HG02970 (cell line): ENCODE measurements around the gene NR3C2.

Source experiments
- ATAC-seq: cut with Tn5 transposase; IDR thresholded peaks from one replicate; pipeline ENCODE4 v1.9.1; 2021; ENCODE audit warnings: mild to moderate bottlenecking, moderate library complexity, moderate number of reproducible peaks; ENCODE audit not compliant: unreplicated experiment, low FRiP score

NR3C2 gene

DNA sequence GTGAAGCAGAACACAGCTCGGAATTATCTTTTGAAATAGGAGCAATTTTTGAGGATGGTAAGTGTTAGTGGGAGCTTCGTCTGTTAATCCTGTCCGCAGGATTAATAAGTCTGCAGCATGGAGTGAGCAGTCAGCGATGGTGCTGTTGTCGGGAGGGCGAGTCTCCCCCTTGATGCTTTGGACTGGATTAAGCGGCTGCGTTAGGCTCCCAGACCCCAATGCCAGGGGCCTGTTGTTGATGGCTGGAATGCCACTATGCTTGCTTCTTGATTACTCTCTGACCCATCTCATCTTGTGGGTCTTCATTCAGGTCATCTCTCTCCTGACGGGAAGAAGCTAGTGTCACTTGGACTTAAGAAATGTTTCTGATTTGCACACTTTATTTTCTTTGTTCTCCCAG is 377.8 kb downstream of the NR3C2 start:
- no peak for ATAC-seq

DNA sequence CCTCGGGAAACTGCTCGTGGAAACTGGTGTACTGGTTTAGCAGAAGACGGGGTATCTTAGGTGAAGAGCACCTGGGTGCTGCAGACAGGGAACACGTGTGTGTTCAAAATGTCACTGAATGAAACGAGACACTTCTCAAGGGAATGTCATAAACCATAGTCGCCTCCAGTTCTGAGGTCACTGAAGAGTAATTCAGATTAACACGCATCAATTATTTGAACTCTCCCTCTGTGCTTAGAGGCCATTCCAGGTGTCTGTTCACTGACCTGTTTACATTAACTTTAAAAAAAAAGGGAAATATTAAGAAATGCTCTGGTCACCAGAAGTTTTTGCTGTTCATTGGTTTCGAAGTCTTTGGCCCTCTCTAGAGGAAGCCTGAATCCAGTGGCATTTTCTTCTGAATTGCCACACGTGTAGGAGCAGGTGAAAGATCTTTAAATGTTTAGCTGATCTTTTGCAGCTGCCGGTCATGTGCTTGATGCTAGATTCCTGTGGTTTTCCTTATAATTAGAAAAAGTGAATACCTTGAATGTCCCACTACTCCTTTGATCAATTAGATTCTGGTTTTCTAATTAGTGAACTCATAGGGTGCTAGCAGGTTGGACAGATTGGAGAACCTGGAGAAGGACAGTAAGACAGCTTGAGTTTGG is 379.8 kb downstream of the NR3C2 start:
- ATAC-seq: no peak

DNA sequence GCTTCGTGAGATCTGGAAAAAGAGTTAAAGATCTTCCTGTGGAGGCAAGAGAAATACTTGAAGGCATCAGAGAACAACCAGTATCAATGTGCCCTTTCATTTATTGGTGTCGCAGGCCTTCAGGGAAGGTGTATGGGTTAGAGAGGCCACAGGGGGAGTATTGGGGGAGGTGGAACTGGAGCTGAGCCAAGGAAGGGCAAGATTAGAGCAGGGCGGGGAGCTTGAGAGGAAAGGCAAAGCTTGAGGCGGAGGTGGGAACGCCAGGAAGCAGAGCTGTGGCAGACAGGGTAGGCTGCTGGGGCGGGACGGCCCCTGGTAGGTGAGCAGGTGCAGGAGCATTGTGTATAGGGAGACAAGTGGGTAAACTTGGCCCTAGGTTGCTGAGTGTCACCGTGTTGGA is 380.4 kb downstream of the NR3C2 start:
- ATAC-seq: no peak

DNA sequence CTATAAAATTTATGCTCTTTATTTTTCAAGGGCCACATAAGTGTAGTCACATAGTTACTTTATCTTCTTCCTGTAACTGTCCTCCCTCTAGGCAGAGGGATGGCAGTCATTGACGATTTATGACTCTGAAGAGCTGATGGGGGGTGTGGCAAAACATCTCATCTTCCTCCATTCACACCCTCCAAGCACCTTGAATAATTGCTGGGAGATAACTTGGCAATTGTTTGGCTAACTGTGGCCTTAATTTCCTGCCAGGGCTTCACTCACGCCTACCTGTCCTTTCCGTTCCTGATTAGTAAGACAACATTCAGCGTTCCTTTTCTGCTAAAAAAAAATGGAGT is 381.1 kb downstream of the NR3C2 start:
- no peak for ATAC-seq

DNA sequence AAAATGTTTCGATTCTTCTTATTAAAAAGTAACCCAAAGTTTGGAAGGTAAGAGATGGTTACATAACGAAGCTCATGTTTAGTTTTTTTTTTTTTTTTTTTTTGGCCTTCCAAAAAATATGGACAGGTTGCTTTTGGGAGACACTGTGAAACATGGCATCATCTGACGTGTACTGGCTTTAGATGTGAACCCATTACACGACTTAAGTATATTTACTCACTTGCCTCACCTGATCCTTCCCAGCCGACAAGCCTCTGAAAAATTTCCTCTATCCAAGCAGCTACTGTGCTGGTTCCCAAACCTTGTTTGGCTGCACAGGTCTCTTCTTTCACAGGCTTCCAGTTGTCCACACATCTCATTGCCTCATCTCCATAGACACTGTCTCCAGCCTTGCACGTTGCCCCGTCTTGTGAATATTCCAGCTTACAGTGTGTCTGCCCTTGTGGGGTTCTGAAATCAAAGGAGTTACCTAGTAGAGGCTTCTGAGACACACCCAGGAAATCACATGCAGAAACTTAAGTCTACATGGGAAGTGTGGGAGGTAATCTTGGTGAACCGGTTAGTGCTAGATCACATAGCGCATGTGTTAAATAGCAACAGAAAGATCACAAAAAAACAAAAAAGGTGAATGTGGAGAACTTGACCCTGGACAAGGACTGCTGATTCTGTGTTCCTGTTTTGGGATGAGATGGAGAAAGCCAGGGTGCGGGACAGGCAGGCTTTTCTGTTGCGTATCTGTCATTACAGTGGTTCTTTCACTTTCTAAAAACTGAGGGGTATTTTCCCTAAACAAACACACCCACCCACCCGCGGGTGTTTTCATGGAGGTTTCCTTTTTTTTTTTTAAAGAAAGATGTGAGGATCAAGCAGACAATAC is 381.7 kb downstream of the NR3C2 start:
- ATAC-seq: no peak

DNA sequence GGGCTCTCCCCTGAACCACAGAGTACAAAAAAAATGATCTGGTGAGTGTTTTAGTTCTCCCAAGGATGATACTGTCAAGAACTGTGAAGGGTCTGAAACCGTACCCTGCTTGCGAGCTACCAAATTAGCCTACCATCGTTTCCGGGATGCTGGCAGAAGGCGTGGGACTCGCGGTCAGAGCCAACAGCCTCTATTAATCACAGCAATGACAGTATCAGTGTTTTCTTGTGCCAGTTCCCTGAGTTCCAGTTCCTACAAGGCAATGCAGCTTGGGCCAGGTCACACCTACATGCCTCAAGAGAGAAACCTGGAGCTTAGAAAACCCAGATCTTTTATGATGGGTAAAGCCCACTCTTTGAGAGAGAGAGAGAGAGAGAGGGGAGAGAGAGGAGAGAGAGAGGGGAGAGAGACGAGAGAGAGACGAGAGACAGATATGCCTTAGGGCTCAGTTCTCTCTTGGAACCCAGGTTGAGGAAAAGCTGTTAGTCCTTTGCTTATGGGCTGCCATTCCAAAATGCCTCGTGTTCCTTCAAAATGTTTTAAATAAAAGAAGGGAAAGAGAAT is 382.5 kb downstream of the NR3C2 start:
- no peak for ATAC-seq

DNA sequence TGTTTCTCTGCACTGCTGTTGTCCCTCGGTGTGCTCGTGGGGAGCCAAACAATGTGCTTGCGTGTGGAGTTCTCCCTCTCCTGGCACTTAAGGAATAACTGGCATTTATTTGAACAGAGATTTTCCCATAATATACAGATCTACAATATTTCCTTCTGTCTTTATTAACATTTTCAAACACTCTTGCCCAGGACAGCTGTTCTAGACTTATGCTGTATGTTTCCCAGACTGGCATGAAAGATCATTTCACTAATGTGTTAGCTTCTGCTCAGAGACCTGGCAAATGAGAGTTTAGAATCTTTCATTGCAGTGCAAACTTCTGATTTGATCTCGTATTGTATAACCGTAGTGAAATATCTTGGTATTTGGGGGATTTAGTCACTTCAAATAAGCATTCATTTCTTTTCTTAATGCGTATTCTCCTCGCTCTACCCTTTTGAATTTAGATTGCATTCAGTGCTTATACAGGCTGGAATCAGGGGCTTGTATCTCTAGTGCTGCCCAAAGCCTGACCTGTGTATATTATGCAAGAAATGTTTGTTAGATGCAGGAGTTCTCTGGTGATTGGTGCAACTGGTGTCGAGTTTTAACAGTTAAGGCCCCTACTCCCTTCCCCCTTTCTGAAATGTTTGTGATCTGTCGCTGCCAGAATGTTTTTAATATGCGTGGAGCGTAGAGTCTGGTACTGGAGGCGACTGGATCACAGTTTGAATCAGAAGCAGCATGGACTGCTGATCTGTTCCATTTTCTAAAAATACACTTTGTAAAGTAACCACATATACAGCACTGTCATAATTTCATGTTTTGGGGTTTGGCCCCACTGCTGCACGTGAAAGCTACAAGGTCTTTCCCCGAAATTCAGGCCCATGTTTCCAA is 384.0 kb downstream of the NR3C2 start:
- ATAC-seq: no peak

DNA sequence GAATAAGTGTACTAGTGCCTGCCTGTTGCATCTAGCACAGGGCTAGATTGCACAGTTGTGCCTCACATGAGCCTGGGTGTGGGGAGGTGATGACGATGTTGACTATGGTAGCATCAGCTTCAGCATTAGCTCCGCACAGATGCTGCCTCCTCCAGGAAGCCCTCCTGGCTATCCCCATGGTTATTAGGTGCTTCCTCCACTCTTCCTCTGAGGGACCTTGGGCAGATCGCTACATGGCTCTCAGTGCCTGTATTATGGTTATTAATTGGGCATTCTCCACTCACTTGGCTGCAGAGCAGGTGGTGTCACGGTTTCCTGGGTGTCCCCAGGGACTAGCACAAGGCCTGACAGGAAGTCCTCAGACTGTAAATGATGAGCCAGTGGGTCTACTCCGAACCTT is 384.7 kb downstream of the NR3C2 start:
- ATAC-seq: peak; percentile 43

DNA sequence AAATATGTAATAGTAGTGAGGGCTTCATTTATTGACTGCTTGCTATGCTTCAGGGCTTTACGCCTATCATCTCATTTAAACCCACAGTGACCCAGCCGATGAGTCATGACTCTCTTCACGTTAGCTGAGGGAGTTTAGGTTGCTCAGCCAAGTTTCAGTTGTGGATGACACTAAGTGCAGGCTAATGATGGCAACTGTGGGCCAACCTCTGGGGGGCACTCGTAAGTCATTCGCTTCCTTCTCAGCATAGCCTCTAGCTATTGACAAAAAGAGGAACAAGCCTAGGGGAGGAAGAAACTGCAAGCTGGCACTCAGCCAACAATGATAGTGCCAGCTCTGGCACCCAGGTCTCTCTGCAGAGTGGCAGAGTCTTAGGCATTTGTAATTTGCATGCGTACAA is 385.3 kb downstream of the NR3C2 start:
- ATAC-seq: peak; percentile 81

DNA sequence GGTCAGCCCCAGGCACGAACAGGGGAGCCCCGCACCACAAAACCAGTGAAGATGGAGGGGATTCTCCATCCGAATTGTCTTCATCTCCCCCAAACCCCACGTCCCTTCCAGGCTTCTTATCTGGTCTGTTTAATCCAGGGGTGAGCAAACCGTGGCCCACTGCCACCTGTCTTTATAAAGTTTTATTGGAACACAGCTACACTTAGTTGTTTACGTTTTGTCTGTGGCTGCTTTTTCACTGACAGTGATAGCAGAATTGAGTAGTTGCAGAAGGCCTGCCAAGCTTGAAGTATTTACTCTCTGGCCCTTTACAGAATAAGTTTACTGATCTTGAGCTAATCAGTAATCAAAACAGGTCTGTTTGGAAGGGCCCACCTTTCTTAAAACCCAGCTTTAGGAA is 386.4 kb downstream of the NR3C2 start:
- peak; percentile 23 for ATAC-seq

DNA sequence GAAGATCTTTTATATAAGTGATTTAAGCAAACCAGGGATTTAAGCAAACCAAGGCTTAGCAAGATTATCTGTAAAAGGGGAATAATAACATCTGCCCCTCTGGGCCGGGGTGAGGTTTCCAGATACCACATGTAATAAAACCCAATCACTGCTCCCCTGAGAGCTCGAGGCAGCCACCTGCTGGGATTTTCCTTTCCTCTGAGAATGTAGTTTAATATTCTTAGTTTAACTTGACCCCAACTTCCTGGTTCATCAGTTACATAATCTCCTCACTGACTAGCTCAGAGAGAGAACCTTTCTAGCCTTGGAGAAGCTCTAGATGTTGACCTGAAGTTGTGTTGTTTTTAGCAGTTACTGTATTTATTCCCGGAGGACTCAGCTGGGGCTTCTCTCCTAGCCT is 387.9 kb downstream of the NR3C2 start:
- ATAC-seq: no peak

DNA sequence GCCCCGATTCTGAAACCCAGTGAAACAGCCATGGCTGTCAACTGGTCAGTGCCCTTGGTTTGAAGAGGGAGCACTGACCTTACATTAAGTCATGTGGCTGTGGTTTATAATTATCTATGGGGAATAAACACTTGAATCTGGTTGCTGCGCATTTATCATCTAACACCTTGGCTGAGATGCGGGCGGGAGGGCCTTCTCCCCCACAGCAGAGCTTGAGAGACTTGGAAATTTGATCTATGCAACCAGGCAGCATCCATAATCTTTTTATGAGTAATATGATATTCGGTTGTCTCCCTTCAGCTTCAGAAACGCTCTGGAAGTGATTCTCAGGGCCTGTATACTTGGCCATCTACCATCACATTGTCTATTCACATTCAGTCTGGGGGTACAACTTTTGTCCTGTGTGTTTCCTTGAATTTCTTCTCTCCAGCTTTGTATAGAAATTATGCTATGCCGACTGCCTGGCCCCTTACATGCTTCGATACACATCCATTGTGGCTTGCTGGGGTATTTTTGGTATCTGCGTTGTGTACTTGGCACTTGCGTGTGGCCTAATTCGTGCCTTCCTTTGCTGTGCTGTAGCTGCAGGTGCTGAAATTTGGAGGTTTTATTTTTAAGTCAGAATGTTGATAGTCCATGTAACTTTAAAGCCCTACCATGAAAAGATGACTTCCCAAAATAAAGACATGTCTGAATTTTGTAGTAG is 388.8 kb downstream of the NR3C2 start:
- ATAC-seq: no peak

DNA sequence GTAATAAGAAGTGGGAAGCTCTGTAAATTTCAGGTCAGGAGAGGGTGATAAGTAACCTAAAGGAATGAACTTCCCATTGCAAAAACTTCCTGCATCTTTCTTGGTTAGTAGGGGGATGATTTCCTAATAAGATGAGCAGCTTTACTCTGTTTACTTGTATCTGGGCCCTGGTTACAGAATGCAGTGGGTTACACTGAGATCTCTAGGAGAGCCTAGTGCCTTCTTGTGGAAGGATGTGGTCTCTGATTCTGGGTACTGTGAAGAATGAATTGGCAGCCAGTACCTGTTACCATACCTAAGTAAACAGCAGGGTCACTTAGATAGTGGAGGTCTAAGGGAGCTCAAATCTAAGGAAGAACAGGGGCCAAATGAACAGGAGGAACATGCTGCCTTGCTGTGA is 389.8 kb downstream of the NR3C2 start:
- ATAC-seq: no peak

DNA sequence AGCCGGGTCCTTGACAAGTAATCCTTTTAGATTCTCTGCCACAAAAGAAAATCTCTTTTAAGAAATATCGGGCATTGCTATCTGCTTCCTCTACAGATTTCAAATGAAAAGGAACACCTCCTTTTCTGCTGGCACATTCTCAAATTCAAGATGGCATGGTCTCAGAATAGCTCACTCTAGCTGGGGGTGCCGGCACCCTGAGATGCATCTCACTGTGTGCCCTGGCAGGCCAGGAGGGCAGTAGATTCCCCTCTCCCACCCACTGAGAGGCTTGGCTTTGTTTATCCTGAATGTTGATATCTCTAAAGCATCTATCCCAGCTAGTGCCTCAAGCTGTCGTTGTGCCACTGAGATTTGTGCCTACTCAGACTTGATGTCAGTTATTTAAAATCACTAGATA is 390.8 kb downstream of the NR3C2 start:
- ATAC-seq: no peak

DNA sequence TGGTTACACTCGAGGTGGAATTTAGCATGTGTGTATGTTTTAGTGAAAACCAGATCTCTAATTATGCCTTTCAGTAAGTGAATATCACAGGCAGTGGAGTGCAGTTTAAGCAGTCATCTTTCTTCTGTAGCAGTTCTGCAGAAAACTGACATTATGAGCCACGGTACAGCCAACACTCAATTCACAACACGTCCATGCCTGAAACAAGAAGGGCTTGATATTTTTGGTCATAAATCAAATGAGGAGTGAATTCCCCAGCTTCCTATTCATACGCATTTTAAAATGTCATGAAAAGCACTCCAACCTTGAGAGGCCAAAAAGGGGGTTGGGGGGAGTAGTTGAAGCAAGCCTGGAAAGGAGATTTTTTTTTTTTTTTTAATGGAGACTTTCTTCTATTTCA is 393.6 kb downstream of the NR3C2 start:
- ATAC-seq: no peak

DNA sequence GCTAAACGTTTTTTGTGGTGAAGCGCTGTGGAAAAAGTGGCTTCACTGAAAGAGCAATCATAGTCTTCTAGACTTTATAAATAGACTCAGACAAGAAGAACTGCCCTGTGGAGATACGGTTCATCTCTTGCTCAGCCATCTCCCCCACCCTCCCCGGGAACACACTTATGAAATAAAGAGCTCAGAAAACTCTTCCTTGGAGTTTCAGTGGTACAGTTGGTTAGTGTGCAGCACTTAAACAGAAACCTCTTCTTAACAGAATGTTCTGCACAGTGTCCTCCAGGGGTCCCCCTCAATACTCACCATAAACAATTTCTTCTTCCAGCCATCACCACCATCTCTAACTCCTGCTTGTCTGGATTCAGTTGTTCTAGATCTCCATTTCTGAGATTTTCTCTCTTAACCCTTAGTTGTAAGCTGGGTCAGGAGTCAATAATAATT is 397.3 kb downstream of the NR3C2 start:
- ATAC-seq: peak; percentile 86

DNA sequence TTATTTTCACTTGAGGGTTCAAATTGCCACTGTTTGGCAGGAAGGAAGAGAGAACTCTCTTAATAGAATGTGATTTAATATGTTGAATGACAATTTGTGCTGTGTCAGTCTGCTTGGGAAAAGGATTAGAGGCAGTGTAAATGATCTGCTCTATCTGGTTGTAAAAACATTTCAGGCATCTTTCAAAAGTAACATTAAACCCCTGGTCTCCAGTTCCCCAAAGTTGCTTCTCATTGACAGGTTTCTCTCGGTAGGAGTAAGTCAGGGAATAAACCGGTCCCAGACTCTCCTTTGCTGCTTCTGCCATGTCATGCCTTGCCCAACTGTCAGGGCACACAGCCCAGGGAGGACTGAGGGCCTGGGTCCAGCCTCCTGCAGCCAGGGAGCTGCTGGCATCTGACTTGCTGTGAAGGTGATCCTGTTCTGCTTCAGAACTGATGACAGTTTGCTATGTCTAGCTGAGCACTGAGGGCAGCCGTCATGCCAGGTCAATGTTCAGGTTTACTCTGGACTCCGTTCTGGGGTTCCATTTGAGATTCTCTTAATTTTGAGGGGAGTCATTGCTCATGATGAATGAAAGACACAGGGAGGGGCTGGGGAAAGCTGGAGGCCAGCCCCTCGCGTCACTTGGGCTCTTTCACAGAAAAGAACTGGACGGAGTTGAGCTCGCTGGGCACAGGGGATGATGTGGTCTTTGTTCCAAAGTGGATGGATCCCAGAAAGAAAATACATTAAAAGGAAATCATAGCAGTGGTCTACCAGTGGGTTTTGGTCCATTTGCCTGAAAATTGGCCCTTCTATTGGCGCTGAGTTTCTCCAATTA is 397.9 kb downstream of the NR3C2 start:
- ATAC-seq: peak; percentile 4

DNA sequence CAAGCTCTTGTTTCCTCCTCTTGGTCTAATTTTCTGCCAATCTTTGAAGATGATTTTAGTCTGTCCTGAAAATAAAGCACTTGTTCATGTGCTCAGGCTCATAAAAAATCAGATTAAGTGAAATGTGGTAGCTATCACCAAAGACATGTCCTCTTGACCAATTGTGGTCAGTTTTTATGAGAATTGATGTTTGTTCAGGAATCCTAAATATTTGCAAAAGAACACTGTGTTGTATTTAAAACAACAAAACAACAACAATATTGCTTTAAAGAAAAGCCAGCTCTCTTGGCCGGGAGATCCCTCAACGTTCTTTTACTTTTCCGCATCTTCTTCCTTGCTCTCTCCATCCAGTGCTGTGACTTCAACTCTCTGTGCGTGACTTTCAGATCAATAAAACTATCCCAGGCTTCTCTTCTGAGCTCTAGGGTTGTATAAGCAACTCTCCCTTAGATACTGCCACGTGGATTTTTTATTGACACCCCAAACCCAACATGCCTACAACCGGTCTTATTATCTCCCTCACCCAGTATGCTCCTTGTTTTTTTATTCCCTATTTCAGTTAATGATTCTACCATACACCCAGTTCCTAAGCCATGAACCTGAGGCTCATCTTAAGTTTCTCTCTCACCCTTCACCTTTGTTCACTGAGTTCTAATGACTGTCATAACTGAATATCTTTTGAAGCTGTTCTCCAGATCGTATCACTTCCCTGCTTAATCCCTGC is 400.4 kb downstream of the NR3C2 start:
- no peak for ATAC-seq

DNA sequence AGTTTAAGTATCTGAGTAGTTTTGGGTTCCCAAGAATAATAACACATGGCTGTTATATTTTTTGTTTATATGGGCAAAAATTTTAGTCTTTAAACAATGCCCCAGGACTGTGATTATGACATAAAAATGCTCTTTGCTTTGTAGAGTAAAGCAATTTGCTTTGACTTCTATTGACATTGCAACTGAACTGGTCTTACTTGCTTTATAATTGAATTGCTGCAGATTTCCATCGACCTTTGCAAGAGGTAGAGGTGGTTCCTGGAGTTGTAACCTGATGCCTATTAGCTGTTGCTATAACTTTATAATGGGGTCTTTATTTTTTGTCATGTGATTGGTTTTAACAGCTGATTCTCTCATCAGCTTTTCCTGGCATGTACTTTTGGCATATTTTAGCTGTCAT is 407.4 kb downstream of the NR3C2 start:
- ATAC-seq: no peak
